PC-3 (cell line): ENCODE data around the gene DNAH5. TPM values are rescaled to one million over a fixed set of nuclear protein-coding genes. Genes with fewer than 3 reads are reported as not detected.

Experiments used
- ATAC-seq: fragments of 200-7000 bp; cut with Tn5 transposase; 2 replicates; pipeline ENCODE4 v1.9.1; 2020; ENCODE audit warnings: mild to moderate bottlenecking, moderate library complexity
- BruUV-seq: library from RNA; stranded (reverse); fragments of 400-500 nt; replicated peaks from 2 replicates; lab custom pipeline; 2021; lab: Mats Ljungman, UMichigan
- CTCF ChIA-PET: fragments of 300-600 bp; sonication (Branson Sonifier 250); formaldehyde crosslinking; loops from one replicate; lab custom pipeline; 2022; ENCODE audit warnings: antibody characterized with exemption; lab: Charles Lee
- POLR2A ChIA-PET: fragments of 300-600 bp; sonication (Branson Sonifier 250); formaldehyde crosslinking; loops from one replicate; lab custom pipeline; 2022; ENCODE audit warnings: antibody characterized with exemption; ENCODE audit not compliant: unreplicated experiment; lab: Charles Lee
- DNase-seq: peaks from one replicate; pipeline ENCODE4 v3.0.0-alpha.2; 2015
- H2AFZ ChIP-seq: fragments of 300-600 bp; sonication (generic); 2 replicates; pipeline ENCODE4 v1.6.0; 2016; ENCODE audit warnings: antibody characterized with exemption, low read length
- H3F3A ChIP-seq: fragments of 300-600 bp; sonication (generic); one replicate; pipeline ENCODE4 v1.6.0; 2017; ENCODE audit warnings: antibody characterized with exemption, low read length, control low read depth, mild to moderate bottlenecking; ENCODE audit not compliant: unreplicated experiment
- H3K27ac ChIP-seq: fragments of 300-600 bp; sonication (generic); 2 replicates; pipeline ENCODE4 v1.5.1; 2016; ENCODE audit warnings: mild to moderate bottlenecking, low read length
- H3K27me3 ChIP-seq: fragments of 300-600 bp; sonication (generic); 2 replicates; pipeline ENCODE4 v1.6.1; 2016; ENCODE audit warnings: low read length, mixed read lengths
- H3K36me3 ChIP-seq: fragments of 300-600 bp; sonication (generic); 2 replicates; pipeline ENCODE4 v1.6.1; 2016; ENCODE audit warnings: low read depth, mixed run types, low read length, mixed read lengths
- H3K4me1 ChIP-seq: fragments of 300-600 bp; sonication (generic); 2 replicates; pipeline ENCODE4 v1.5.1; 2016; ENCODE audit warnings: low read length; ENCODE audit not compliant: insufficient read depth
- H3K4me2 ChIP-seq: fragments of 300-600 bp; sonication (generic); 2 replicates; pipeline ENCODE4 v1.6.0; 2016; ENCODE audit warnings: low read length
- H3K4me3 ChIP-seq: fragments of 300-600 bp; sonication (generic); 2 replicates; pipeline ENCODE4 v1.5.1; 2016; ENCODE audit warnings: mild to moderate bottlenecking, low read length, mixed read lengths
- H3K79me2 ChIP-seq: fragments of 300-600 bp; sonication (generic); 2 replicates; pipeline ENCODE4 v1.6.1; 2017; ENCODE audit warnings: low read length, mixed read lengths
- H3K9ac ChIP-seq: fragments of 300-600 bp; sonication (generic); 2 replicates; pipeline ENCODE4 v1.6.0; 2016; ENCODE audit warnings: mild to moderate bottlenecking, low read length
- H3K9me2 ChIP-seq: fragments of 300-600 bp; sonication (generic); replicated peaks from 2 replicates; pipeline ENCODE4 v1.6.1; 2016; ENCODE audit warnings: mixed run types, low read length, mixed read lengths
- H3K9me3 ChIP-seq: fragments of 300-600 bp; sonication (generic); 2 replicates; pipeline ENCODE4 v1.6.1; 2016; ENCODE audit warnings: low read length, mixed read lengths
- H4K20me1 ChIP-seq: fragments of 300-600 bp; sonication (generic); 2 replicates; pipeline ENCODE4 v1.6.1; 2016; ENCODE audit warnings: low read length, mixed read lengths
- CTCF ChIP-seq: fragments of 300-600 bp; sonication (generic); conservative IDR thresholded peaks from 2 replicates; pipeline ENCODE4 v1.5.1; 2017; ENCODE audit warnings: antibody characterized with exemption, low read depth, mild to moderate bottlenecking, low read length
- EZH2 ChIP-seq: fragments of 300-600 bp; sonication (generic); IDR thresholded peaks from one replicate; pipeline ENCODE4 v1.6.1; 2017; ENCODE audit warnings: antibody characterized with exemption, mild to moderate bottlenecking, low read length; ENCODE audit not compliant: unreplicated experiment
- EZH2phosphoT487 ChIP-seq: fragments of 300-600 bp; sonication (generic); IDR thresholded peaks from 2 replicates; pipeline ENCODE4 v1.6.1; 2018; ENCODE audit warnings: mild to moderate bottlenecking, antibody characterized with exemption, low read length, borderline replicate concordance
- intact Hi-C: fragments of 100-400 bp; cut with micrococcal nuclease; formaldehyde crosslinking; loops from 2 replicates; pipeline ENCODE4 v1.9.0; 2023
- total RNA-seq: library from RNA; depleted of rRNA; stranded (reverse); fragments of >200 nt; gene quantifications from 2 replicates; pipeline ENCODE4 v1.2.3, GENCODE V29; 2014

The DNAH5 gene
- total RNA-seq, 1 experiment from 2014 or later = 3.5 TPM

- no peaks in the 10 kb centered on the region for H4K20me1 ChIP-seq
- TF ChIP-seq CTCF = no peak
- TF ChIP-seq EZH2 = no peak
- no peak for TF ChIP-seq EZH2phosphoT487
- H3K79me2 ChIP-seq = no peaks in the 10 kb centered on the region
- POLR2A ChIA-PET = no interaction called here
- H3K4me2 ChIP-seq = no peak overlapping the region
- no TSS peak for BruUV-seq
- H3K9me2 ChIP-seq = no peaks in the 10 kb centered on the region
- no peaks in the 10 kb centered on the region for H3K36me3 ChIP-seq
- H3K4me1 ChIP-seq = peaks cover 19% of the 10 kb centered on the region
- CTCF ChIA-PET = no interaction called here
- intact Hi-C loops = no loop called here
- no peak overlapping the region for H3K4me3 ChIP-seq
- no peaks in the 10 kb centered on the region for H3K9me3 ChIP-seq
- H3F3A ChIP-seq = peaks cover 5% of the 10 kb centered on the region
- H2AFZ ChIP-seq = no peak overlapping the region
- no peak overlapping the region for H3K27ac ChIP-seq
- H3K9ac ChIP-seq = no peak overlapping the region
- DNase-seq (no peak), ATAC-seq (no peak)
- H3K27me3 ChIP-seq = no peaks in the 10 kb centered on the region
Measured at GRCh38 chr5:13773649-13774048, 170.8 kb downstream of the DNAH5 start.

GRCh38 chr5:13771011-13771571 lies 173.4 kb downstream of the DNAH5 start:
- H3K9ac ChIP-seq = no peak overlapping the region
- no peaks in the 10 kb centered on the region for H4K20me1 ChIP-seq
- H3K36me3 ChIP-seq = no peaks in the 10 kb centered on the region
- H3K27ac ChIP-seq = 0 out of 2 replicates have a peak overlapping the region, but pooled peaks have one; percentile 1
- ChIA-PET CTCF (no interaction called here), POLR2A (interaction anchor here (0.6 kb wide), 1 partner anchor 70 kb away, joined by 7 read pairs; no protein-coding TSS in a partner anchor)
- ATAC-seq (peak; percentile 83), DNase-seq (peak; percentile 66)
- intact Hi-C loops = no loop called here
- peak overlapping the region; percentile 14; the same call in 1 of the 2 replicates for H3K4me2 ChIP-seq
- TF ChIP-seq EZH2phosphoT487 = no peak
- TF ChIP-seq EZH2 = no peak
- TF ChIP-seq CTCF = no peak
- H3K79me2 ChIP-seq = no peaks in the 10 kb centered on the region
- H3K4me1 ChIP-seq = peaks cover 19% of the 10 kb centered on the region
- no peak overlapping the region for H3K4me3 ChIP-seq
- H3K27me3 ChIP-seq = no peaks in the 10 kb centered on the region
- no TSS peak for BruUV-seq
- peaks cover 5% of the 10 kb centered on the region for H3F3A ChIP-seq
- no peak overlapping the region for H2AFZ ChIP-seq
- H3K9me2 ChIP-seq = no peaks in the 10 kb centered on the region
- no peaks in the 10 kb centered on the region for H3K9me3 ChIP-seq

GRCh38 chr5:13766236-13766635 lies 178.3 kb downstream of the DNAH5 start:
- intact Hi-C loops = no loop called here
- no peaks in the 10 kb centered on the region for H4K20me1 ChIP-seq
- H3K4me2 ChIP-seq = no peak overlapping the region
- BruUV-seq = no TSS peak
- DNase-seq (no peak), ATAC-seq (no peak)
- no peak overlapping the region for H3K4me3 ChIP-seq
- POLR2A ChIA-PET = no interaction called here
- H3K36me3 ChIP-seq = no peaks in the 10 kb centered on the region
- H3K27ac ChIP-seq = no peak overlapping the region
- no peaks in the 10 kb centered on the region for H3K27me3 ChIP-seq
- H3K4me1 ChIP-seq = peaks cover 12% of the 10 kb centered on the region
- H3K9me3 ChIP-seq = no peaks in the 10 kb centered on the region
- no peak overlapping the region for H2AFZ ChIP-seq
- no peak overlapping the region for H3K9ac ChIP-seq
- no peaks in the 10 kb centered on the region for H3K9me2 ChIP-seq
- H3F3A ChIP-seq = peaks cover 2% of the 10 kb centered on the region
- no peak for TF ChIP-seq EZH2
- TF ChIP-seq CTCF = no peak
- no peak for TF ChIP-seq EZH2phosphoT487
- H3K79me2 ChIP-seq = no peaks in the 10 kb centered on the region
- CTCF ChIA-PET = no interaction called here
